D721Med (cell line): Measurements from ENCODE around the gene ETHE1.
"Not testable (repeated sequence)": the region's sequence is repeated elsewhere in the genome, so short reads cannot be mapped to it uniquely, and the experiment has no call there.

Experiments used
- DNase-seq: peaks from one replicate; pipeline ENCODE4 v3.0.0; 2011; ENCODE audit warnings: low spot score; ENCODE audit not compliant: insufficient read length
- FAIRE-seq: peaks from 2 replicates; lab custom pipeline; 2011; peaks lifted over from hg19 to GRCh38; lab: Jason Lieb, UNC
- CTCF ChIP-seq: IDR thresholded peaks from 2 replicates; pipeline ENCODE4 v1.5.1; 2012; ENCODE audit warnings: mild to moderate bottlenecking, control low read depth; ENCODE audit not compliant: insufficient read depth; ENCODE audit errors: missing control alignments

The ETHE1 gene

DNA sequence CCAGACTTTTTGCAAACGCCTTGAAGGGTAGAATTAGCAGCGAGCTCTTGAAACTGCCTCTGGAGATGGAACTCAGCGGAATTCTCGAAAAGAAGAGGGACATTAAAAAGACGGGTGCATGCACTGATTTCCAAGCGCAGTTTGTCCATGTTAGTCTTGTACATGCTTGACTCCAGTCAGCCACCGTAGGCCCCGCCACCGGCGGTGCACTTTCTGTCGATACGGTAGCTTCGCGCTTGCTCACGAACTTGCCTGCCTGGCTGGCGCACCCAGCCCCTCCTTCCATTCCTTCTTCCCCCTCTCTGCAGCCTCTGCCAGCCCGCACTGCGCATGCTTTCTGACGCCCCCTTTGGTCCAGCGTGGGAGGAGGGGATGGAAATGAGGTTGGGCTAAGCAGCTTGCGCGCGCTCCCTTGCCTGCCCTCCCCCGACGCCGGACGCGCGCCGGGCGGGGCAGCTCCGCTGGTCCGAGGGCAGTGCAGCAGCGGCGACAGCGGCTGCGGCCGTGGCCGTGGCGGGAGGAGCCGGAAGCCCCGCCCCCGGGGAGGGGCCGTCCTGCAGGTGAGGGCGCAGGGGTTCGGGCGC, 6.1 kb upstream of the ETHE1 start, which contains the start of gene ZNF575:
ZNF575 (plus strand) TSS at position 227 of the 584 bp plus-strand sequence. CDS start 1,235 bp downstream, outside the sequence.
- TF ChIP-seq CTCF = no peak
- DNase-seq = peak; percentile 55
- no peak for FAIRE-seq

GRCh38 chr19:43532571-43532961, 5.6 kb upstream of the ETHE1 start:
- DNase-seq = no peak
- no peak for TF ChIP-seq CTCF
- no peak for FAIRE-seq

- DNase-seq (no peak), FAIRE-seq (no peak)
- no peak for TF ChIP-seq CTCF
Measured at GRCh38 chr19:43527860-43528622, 1.0 kb upstream of the ETHE1 start.

- TF ChIP-seq CTCF = no peak
- FAIRE-seq (no peak), DNase-seq (no peak)
Measured at GRCh38 chr19:43525836-43526771, 897 bp downstream of the ETHE1 start.

DNA sequence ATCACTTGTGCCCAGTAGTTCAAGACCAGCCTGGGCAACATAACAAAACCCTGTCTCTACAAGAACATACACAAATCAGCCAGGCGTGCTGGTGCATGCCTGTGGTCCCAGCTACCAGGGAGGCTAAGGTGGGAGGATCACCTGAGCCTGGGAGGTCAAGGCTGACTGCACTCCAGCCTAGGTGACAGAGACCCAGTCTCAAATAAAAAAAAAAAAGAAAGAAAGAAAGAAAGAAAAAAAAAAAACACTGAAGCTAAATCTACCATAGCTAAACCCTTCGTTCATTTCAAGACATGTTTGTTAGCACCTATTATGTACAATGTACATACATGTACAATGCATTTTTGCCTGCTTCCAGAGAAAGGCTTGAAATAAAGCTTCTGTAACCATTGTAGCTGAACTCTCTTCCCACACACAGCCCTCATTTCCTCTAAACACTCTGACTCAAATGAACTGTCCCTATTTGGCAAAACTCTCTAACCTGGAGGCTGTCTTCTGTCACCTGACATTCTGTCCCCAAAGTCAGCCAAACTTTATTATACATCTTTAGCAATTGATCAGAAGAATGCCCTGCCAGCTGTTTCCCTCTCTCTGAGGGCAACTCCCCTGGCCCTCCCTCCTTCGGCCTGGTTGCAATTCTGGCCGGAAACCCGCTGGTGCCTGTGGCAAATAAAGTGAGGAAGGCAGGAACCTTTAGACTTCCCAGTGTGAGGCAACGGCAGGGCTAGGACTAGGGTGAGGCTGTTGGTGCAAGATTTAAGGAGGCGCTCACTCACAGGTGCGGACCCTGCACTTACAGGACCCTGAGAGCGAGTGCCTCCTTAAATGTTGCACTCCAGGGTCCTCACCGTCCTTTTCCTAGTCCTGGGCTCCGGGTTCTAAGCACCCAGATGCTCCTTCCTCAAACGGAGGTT, 1.8 kb downstream of the ETHE1 start:
- FAIRE-seq (no peak), DNase-seq (no peak)
- TF ChIP-seq CTCF = no peak

GRCh38 chr19:43523696-43524095, 3.3 kb downstream of the ETHE1 start:
- not testable (repeated sequence) for FAIRE-seq, DNase-seq
